H9 (cell line): ENCODE results near the gene PM20D2. TPM values are rescaled to one million over a fixed set of nuclear protein-coding genes. Genes with fewer than 3 reads are reported as not detected.

Experiments
- DNase-seq: peaks from one replicate; pipeline ENCODE4 v3.0.0-alpha.2; 2017
- H2AFZ ChIP-seq: one replicate; pipeline ENCODE4 v1.6.1; 2013; ENCODE audit warnings: mild to moderate bottlenecking, low read length, control low read depth, moderate library complexity
- H2AK5ac ChIP-seq: 2 replicates; pipeline ENCODE4 v1.6.1; 2013; ENCODE audit warnings: low read length, control low read depth, mixed read lengths; ENCODE audit not compliant: insufficient read length
- H2BK120ac ChIP-seq: one replicate; pipeline ENCODE4 v1.6.1; 2013; ENCODE audit warnings: low read depth, mild to moderate bottlenecking, low read length, control low read depth, inconsistent platforms; ENCODE audit not compliant: poor library complexity, severe bottlenecking
- H2BK12ac ChIP-seq: 2 replicates; pipeline ENCODE4 v1.6.1; 2013; ENCODE audit warnings: low read length, control low read depth, mixed read lengths, low read depth; ENCODE audit not compliant: insufficient read length
- H2BK15ac ChIP-seq: 2 replicates; pipeline ENCODE4 v1.6.1; 2013; ENCODE audit warnings: low read depth, low read length, control low read depth
- H2BK20ac ChIP-seq: one replicate; pipeline ENCODE4 v1.6.1; 2013; ENCODE audit warnings: low read depth, mild to moderate bottlenecking, low read length, control low read depth, inconsistent platforms; ENCODE audit not compliant: poor library complexity, severe bottlenecking
- H2BK5ac ChIP-seq: 2 replicates; pipeline ENCODE4 v1.6.1; 2013; ENCODE audit warnings: low read length, control low read depth, mixed read lengths; ENCODE audit not compliant: insufficient read length
- H3K14ac ChIP-seq: 2 replicates; pipeline ENCODE4 v1.6.1; 2013; ENCODE audit warnings: low read length, control low read depth; ENCODE audit not compliant: insufficient read depth
- H3K18ac ChIP-seq: 2 replicates; pipeline ENCODE4 v1.6.1; 2013; ENCODE audit warnings: low read depth, mild to moderate bottlenecking, mixed read lengths, low read length, control low read depth; ENCODE audit not compliant: insufficient read length
- H3K23ac ChIP-seq: 2 replicates; pipeline ENCODE4 v1.6.1; 2013; ENCODE audit warnings: low read length, control low read depth, mixed read lengths, low read depth; ENCODE audit not compliant: insufficient read length
- H3K23me2 ChIP-seq: 2 replicates; pipeline ENCODE4 v1.6.1; 2013; ENCODE audit warnings: low read depth, mild to moderate bottlenecking, mixed read lengths, low read length, control low read depth; ENCODE audit not compliant: insufficient read length, poor library complexity, severe bottlenecking
- H3K27ac ChIP-seq: 2 replicates; pipeline ENCODE4 v1.5.1; 2013; ENCODE audit warnings: low read length, control low read depth, mixed read lengths, low read depth; ENCODE audit not compliant: insufficient read length
- H3K27me3 ChIP-seq: 2 replicates; pipeline ENCODE4 v1.6.1; 2013; ENCODE audit warnings: low read length, control low read depth, inconsistent platforms; ENCODE audit not compliant: insufficient read depth
- H3K4ac ChIP-seq: 2 replicates; pipeline ENCODE4 v1.6.1; 2013; ENCODE audit warnings: low read depth, mild to moderate bottlenecking, control low read depth, inconsistent platforms, low read length, moderate library complexity
- H3K4me1 ChIP-seq: 2 replicates; pipeline ENCODE4 v1.6.1; 2013; ENCODE audit warnings: low read length, control low read depth, inconsistent platforms; ENCODE audit not compliant: insufficient read depth
- H3K4me2 ChIP-seq: 2 replicates; pipeline ENCODE4 v1.6.1; 2013; ENCODE audit warnings: low read length, control low read depth, mixed read lengths; ENCODE audit not compliant: insufficient read length, insufficient read depth
- H3K56ac ChIP-seq: 2 replicates; pipeline ENCODE4 v1.6.1; 2013; ENCODE audit warnings: low read depth, mild to moderate bottlenecking, mixed read lengths, low read length, control low read depth; ENCODE audit not compliant: insufficient read length
- H3K79me1 ChIP-seq: 2 replicates; pipeline ENCODE4 v1.6.1; 2013; ENCODE audit warnings: low read depth, mild to moderate bottlenecking, moderate library complexity, low read length, control low read depth, inconsistent platforms; ENCODE audit not compliant: insufficient read depth, poor library complexity, severe bottlenecking
- H3K79me2 ChIP-seq: 2 replicates; pipeline ENCODE4 v1.6.1; 2013; ENCODE audit warnings: low read length, control low read depth, inconsistent platforms; ENCODE audit not compliant: insufficient read depth
- H3K9ac ChIP-seq: 2 replicates; pipeline ENCODE4 v1.6.1; 2013; ENCODE audit warnings: low read length, control low read depth, mixed read lengths; ENCODE audit not compliant: insufficient read length; ENCODE audit errors: extremely low read depth
- H3K9me3 ChIP-seq: one replicate; pipeline ENCODE4 v1.6.1; 2013; ENCODE audit warnings: low read depth, low read length, inconsistent platforms; ENCODE audit not compliant: control insufficient read depth
- H3T11ph ChIP-seq: one replicate; pipeline ENCODE4 v1.6.1; 2013; ENCODE audit warnings: mild to moderate bottlenecking, low read length, control low read depth, inconsistent platforms
- H4K20me1 ChIP-seq: one replicate; pipeline ENCODE4 v1.6.1; 2013; ENCODE audit not compliant: control insufficient read depth, insufficient read length, insufficient read depth
- H4K5ac ChIP-seq: 2 replicates; pipeline ENCODE4 v1.6.1; 2013; ENCODE audit warnings: low read depth, mild to moderate bottlenecking, mixed read lengths, low read length, control low read depth; ENCODE audit not compliant: insufficient read length
- H4K8ac ChIP-seq: replicated peaks from 2 replicates; pipeline ENCODE4 v1.6.1; 2013; ENCODE audit warnings: low read length, control low read depth, mixed read lengths, low read depth; ENCODE audit not compliant: insufficient read length
- H4K91ac ChIP-seq: 2 replicates; pipeline ENCODE4 v1.6.1; 2013; ENCODE audit warnings: low read depth, mild to moderate bottlenecking, moderate library complexity, mixed read lengths, low read length, control low read depth; ENCODE audit not compliant: insufficient read length
- H3K27ac Mint-ChIP-seq, 3 experiments: 2 replicates in 2 of 3; 3 replicates in 1 of 3; pipeline ENCODE4 v1.8.0; 2020 to 2021; ENCODE audit warnings: mixed read lengths in 3 of 3, mild to moderate bottlenecking in 1 of 3, moderate library complexity in 1 of 3
- H3K27me3 Mint-ChIP-seq: 2 replicates; pipeline ENCODE4 v1.8.0; 2021; ENCODE audit warnings: low read depth, mild to moderate bottlenecking, moderate library complexity, mixed read lengths
- H3K36me3 Mint-ChIP-seq, 3 experiments: 2 replicates in 2 of 3; 3 replicates in 1 of 3; pipeline ENCODE4 v1.8.0; 2020 to 2021; ENCODE audit warnings: low read depth in 3 of 3, mixed read lengths in 3 of 3; ENCODE audit not compliant: insufficient read depth in 1 of 3
- H3K4me1 Mint-ChIP-seq, 2 experiments: 2 replicates each; pipeline ENCODE4 v1.8.0; 2020; ENCODE audit warnings: mixed read lengths in 2 of 2
- H3K4me3 Mint-ChIP-seq, 2 experiments: 2 replicates in 1 of 2; 3 replicates in 1 of 2; pipeline ENCODE4 v1.8.0; 2020 to 2021; ENCODE audit warnings: mild to moderate bottlenecking in 2 of 2, mixed read lengths in 2 of 2, moderate library complexity in 1 of 2
- H3K9me3 Mint-ChIP-seq, 2 experiments: 2 replicates in 1 of 2; 3 replicates in 1 of 2; pipeline ENCODE4 v1.8.0; 2020; ENCODE audit warnings: mild to moderate bottlenecking in 2 of 2, mixed read lengths in 2 of 2, moderate library complexity in 1 of 2
- CTCF ChIP-seq: fragments of 200-600 bp; sonication (generic); conservative IDR thresholded peaks from 3 replicates; pipeline ENCODE4 v1.8.0; 2021; ENCODE audit warnings: antibody characterized with exemption, mild to moderate bottlenecking
- WGBS: extraction: QIAGEN DNeasy Blood & Tissue Kit; methylation state at CpG from one replicate; pipeline ENCODE4 v1.1.7; 2013; ENCODE audit warnings: missing lambda C conversion rate, low lambda C conversion rate, mixed read lengths; ENCODE audit not compliant: insufficient read length; ENCODE audit errors: extremely low coverage; 5-methylcytosine and 5-hydroxymethylcytosine counted together
- total RNA-seq: library from RNA; stranded (reverse); gene quantifications from 2 replicates; pipeline ENCODE4 v1.2.1, GENCODE V29; 2021

PM20D2 gene
- total RNA-seq, 1 experiment from 2014 or later, result 8.3 TPM

GRCh38 chr6:89180971-89181370 is 35.1 kb downstream of the PM20D2 start:
- Histone ChIP-seq H2BK12ac (no peak overlapping the region), H3K23me2 (no peaks in the 10 kb centered on the region), H3K9ac (peak overlapping the region; percentile 29), H3K14ac (no peak overlapping the region), H4K91ac (no peak overlapping the region), H3K79me1 (no peaks in the 10 kb centered on the region), H2AK5ac (no peak overlapping the region), H3K27ac (no peak overlapping the region), H3K18ac (no peak overlapping the region), H4K5ac (no peak overlapping the region), H3K4me1 (no peaks in the 10 kb centered on the region), H2BK120ac (no peak overlapping the region), H2BK20ac (no peak overlapping the region), H3K79me2 (no peaks in the 10 kb centered on the region), H2BK15ac (no peak overlapping the region), H3K9me3 (no peaks in the 10 kb centered on the region), H3K23ac (no peak overlapping the region), H3K56ac (no peak overlapping the region), H2AFZ (no peak overlapping the region), H4K8ac (no peak overlapping the region), H4K20me1 (no peaks in the 10 kb centered on the region), H3K4me2 (no peak overlapping the region), H3K27me3 (no peaks in the 10 kb centered on the region), H3T11ph (no peak overlapping the region), H3K4ac (no peak overlapping the region), H2BK5ac (no peak overlapping the region)
- H3K4me1 Mint-ChIP-seq, result peaks cover 0 to 3% of the 10 kb centered on the region in 2 experiments; a peak in 1 of 4 replicates
- TF ChIP-seq CTCF, result no peak
- H3K27ac Mint-ChIP-seq, result no peak overlapping the region
- no peak for DNase-seq
- WGBS, result no CpG with 5 or more reads among the region's 1 CpG
- no peak overlapping the region for H3K4me3 Mint-ChIP-seq
- H3K27me3 Mint-ChIP-seq, result peaks cover 4% of the 10 kb centered on the region
- no peaks in the 10 kb centered on the region; a peak in 1 of 5 replicates for H3K9me3 Mint-ChIP-seq
- H3K36me3 Mint-ChIP-seq, result no peaks in the 10 kb centered on the region
